Right lobe of liver (tissue), 4 donors: ENCODE measurements around the gene RALGPS1.

Experiments used
- POLR2A ChIP-seq: fragments of 450-650 bp; IDR thresholded peaks from one replicate; pipeline ENCODE4 v1.6.1; 2017; ENCODE audit warnings: antibody characterized with exemption, mild to moderate bottlenecking
- TF ChIP-seq, protein P1 (sequence below), 4 donors: fragments of 200-600 bp in 3 of 4; fragments of 450-650 bp in 1 of 4; IDR thresholded peaks; one replicate each; pipeline versions ENCODE4 v1.5.1 to v1.8.0; 2016 to 2022; ENCODE audit warnings: antibody characterized with exemption in 4 of 4, mild to moderate bottlenecking in 2 of 4
- donor health status: DM: no; HTN: no; CAD: no.
- donor health status: DM: no; HTN: no; CAD: no.
- donor health status: DM: no; HTN: yes; CAD: no.

DNA sequence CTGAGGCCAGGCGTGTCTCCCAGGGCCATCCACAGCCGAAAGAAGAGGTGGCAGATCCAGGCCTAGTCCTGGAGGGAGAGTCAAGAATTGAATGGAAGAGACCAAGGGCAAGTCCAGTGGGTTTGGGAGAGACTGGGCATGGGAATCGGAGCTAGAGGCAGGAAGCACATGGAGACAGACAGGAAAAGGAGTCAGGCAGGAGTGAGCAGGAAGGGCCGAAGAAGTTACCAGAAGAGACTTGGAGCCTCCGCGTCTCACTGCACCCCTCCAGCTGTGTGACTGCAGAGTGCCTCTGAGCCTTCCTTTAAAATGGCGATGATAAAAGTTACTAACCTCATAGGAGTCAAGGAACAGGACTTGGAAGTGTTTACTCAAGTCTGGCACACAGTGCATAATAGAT, 272.2 kb downstream of the RALGPS1 start:
- TF ChIP-seq, protein P1, sequence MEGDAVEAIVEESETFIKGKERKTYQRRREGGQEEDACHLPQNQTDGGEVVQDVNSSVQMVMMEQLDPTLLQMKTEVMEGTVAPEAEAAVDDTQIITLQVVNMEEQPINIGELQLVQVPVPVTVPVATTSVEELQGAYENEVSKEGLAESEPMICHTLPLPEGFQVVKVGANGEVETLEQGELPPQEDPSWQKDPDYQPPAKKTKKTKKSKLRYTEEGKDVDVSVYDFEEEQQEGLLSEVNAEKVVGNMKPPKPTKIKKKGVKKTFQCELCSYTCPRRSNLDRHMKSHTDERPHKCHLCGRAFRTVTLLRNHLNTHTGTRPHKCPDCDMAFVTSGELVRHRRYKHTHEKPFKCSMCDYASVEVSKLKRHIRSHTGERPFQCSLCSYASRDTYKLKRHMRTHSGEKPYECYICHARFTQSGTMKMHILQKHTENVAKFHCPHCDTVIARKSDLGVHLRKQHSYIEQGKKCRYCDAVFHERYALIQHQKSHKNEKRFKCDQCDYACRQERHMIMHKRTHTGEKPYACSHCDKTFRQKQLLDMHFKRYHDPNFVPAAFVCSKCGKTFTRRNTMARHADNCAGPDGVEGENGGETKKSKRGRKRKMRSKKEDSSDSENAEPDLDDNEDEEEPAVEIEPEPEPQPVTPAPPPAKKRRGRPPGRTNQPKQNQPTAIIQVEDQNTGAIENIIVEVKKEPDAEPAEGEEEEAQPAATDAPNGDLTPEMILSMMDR (IDR thresholded peaks at IDR 0.05) = no peak
- no peak for TF ChIP-seq POLR2A
